ENCODE data around the gene GARNL3. TPM values are rescaled to one million over a fixed set of nuclear protein-coding genes. Genes with fewer than 3 reads are reported as not detected.

GARNL3 gene
- total and polyA plus RNA-seq, 2 of the 13 experiments (the other 11 are each of a cell fraction or from before 2014, with no cell fraction given) = 3.9 to 11.0 TPM

DNA sequence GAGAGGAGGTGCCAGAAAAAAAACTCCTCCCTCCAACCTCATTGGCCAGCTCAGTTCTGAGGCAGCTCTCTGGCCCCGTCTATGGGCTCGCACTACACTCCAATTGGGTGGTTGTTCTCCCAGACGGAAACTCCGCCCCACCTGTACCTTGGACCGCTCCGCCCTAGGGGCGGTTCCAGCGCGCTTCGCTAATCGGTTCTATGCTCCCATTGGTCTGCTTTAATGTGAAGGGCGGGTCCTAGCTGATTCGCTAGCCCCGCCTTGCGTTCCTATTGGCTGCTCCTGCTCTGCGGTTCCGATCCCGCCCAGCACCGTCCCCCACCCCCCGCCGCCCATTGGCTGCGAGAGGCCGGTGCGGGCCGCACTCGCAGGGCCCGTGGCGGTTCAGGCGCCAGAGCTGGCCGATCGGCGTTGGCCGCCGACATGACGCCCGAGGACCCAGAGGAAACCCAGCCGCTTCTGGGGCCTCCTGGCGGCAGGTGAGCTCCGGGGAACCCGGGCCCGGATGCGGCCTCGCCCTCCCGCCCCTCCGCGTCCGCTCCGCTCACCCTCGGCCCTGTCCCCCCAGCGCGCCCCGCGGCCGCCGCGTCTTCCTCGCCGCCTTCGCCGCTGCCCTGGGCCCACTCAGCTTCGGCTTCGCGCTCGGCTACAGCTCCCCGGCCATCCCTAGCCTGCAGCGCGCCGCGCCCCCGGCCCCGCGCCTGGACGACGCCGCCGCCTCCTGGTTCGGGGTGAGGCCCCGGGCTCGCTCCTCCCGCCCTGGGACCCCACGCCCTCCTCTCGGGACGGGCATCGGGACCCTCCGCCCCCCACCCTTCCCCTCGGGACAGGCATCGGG is 132.5 kb downstream of the GARNL3 start, which contains the start of gene SLC2A8 (continued):
- TF ChIP-seq, protein P1, sequence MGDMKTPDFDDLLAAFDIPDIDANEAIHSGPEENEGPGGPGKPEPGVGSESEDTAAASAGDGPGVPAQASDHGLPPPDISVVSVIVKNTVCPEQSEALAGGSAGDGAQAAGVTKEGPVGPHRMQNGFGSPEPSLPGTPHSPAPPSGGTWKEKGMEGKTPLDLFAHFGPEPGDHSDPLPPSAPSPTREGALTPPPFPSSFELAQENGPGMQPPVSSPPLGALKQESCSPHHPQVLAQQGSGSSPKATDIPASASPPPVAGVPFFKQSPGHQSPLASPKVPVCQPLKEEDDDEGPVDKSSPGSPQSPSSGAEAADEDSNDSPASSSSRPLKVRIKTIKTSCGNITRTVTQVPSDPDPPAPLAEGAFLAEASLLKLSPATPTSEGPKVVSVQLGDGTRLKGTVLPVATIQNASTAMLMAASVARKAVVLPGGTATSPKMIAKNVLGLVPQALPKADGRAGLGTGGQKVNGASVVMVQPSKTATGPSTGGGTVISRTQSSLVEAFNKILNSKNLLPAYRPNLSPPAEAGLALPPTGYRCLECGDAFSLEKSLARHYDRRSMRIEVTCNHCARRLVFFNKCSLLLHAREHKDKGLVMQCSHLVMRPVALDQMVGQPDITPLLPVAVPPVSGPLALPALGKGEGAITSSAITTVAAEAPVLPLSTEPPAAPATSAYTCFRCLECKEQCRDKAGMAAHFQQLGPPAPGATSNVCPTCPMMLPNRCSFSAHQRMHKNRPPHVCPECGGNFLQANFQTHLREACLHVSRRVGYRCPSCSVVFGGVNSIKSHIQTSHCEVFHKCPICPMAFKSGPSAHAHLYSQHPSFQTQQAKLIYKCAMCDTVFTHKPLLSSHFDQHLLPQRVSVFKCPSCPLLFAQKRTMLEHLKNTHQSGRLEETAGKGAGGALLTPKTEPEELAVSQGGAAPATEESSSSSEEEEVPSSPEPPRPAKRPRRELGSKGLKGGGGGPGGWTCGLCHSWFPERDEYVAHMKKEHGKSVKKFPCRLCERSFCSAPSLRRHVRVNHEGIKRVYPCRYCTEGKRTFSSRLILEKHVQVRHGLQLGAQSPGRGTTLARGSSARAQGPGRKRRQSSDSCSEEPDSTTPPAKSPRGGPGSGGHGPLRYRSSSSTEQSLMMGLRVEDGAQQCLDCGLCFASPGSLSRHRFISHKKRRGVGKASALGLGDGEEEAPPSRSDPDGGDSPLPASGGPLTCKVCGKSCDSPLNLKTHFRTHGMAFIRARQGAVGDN (CRISPR knock-in tag; IDR thresholded peaks at IDR 0.05) = peak; percentile 64
- TF ChIP-seq RBAK (CRISPR knock-in tag; IDR thresholded peaks at IDR 0.05) (no peak), ZNF446 (CRISPR knock-in tag; IDR thresholded peaks at IDR 0.05) (no peak), FOXK2 (IDR thresholded peaks at IDR 0.05) (no peak), HNF4A (CRISPR knock-in tag; IDR thresholded peaks at IDR 0.05) (peak; percentile 75), CEBPG (CRISPR knock-in tag; IDR thresholded peaks at IDR 0.05) (no peak), ZNF225 (CRISPR knock-in tag; IDR thresholded peaks at IDR 0.05) (no peak), RFX1 (IDR thresholded peaks at IDR 0.05) (no peak), ZNF253 (CRISPR knock-in tag; IDR thresholded peaks at IDR 0.05; ENCODE audit: borderline replicate concordance) (no peak), PHF20 (CRISPR knock-in tag; IDR thresholded peaks at IDR 0.05) (peak; percentile 71), YEATS4 (CRISPR knock-in tag; IDR thresholded peaks at IDR 0.05; ENCODE audit: borderline replicate concordance) (peak; percentile 72), ZNF619 (CRISPR knock-in tag; IDR thresholded peaks at IDR 0.05) (no peak), RAD21 (CRISPR knock-in tag; IDR thresholded peaks at IDR 0.05) (peak; percentile 85), ZNF598 (CRISPR knock-in tag; IDR thresholded peaks at IDR 0.05; ENCODE audit: borderline replicate concordance) (no peak), TEAD3 (CRISPR knock-in tag; optimal IDR thresholded peaks at IDR 0.05; ENCODE audit: borderline replicate concordance) (peak; percentile 24), ZFYVE20 (CRISPR knock-in tag; IDR thresholded peaks at IDR 0.05; ENCODE audit: borderline replicate concordance, low read depth) (no peak)
- TF ChIP-seq, protein P2, sequence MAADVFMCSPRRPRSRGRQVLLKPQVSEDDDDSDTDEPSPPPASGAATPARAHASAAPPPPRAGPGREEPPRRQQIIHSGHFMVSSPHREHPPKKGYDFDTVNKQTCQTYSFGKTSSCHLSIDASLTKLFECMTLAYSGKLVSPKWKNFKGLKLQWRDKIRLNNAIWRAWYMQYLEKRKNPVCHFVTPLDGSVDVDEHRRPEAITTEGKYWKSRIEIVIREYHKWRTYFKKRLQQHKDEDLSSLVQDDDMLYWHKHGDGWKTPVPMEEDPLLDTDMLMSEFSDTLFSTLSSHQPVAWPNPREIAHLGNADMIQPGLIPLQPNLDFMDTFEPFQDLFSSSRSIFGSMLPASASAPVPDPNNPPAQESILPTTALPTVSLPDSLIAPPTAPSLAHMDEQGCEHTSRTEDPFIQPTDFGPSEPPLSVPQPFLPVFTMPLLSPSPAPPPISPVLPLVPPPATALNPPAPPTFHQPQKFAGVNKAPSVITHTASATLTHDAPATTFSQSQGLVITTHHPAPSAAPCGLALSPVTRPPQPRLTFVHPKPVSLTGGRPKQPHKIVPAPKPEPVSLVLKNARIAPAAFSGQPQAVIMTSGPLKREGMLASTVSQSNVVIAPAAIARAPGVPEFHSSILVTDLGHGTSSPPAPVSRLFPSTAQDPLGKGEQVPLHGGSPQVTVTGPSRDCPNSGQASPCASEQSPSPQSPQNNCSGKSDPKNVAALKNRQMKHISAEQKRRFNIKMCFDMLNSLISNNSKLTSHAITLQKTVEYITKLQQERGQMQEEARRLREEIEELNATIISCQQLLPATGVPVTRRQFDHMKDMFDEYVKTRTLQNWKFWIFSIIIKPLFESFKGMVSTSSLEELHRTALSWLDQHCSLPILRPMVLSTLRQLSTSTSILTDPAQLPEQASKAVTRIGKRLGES (CRISPR knock-in tag; IDR thresholded peaks at IDR 0.05; ENCODE audit: borderline replicate concordance) = peak; percentile 44; the same call in 1 of the 2 replicates
- TF ChIP-seq, protein P3, sequence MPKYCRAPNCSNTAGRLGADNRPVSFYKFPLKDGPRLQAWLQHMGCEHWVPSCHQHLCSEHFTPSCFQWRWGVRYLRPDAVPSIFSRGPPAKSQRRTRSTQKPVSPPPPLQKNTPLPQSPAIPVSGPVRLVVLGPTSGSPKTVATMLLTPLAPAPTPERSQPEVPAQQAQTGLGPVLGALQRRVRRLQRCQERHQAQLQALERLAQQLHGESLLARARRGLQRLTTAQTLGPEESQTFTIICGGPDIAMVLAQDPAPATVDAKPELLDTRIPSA (CRISPR knock-in tag; IDR thresholded peaks at IDR 0.05; ENCODE audit: borderline replicate concordance) = no peak; the same call in 1 of the 2 replicates
- TF ChIP-seq, protein P4, sequence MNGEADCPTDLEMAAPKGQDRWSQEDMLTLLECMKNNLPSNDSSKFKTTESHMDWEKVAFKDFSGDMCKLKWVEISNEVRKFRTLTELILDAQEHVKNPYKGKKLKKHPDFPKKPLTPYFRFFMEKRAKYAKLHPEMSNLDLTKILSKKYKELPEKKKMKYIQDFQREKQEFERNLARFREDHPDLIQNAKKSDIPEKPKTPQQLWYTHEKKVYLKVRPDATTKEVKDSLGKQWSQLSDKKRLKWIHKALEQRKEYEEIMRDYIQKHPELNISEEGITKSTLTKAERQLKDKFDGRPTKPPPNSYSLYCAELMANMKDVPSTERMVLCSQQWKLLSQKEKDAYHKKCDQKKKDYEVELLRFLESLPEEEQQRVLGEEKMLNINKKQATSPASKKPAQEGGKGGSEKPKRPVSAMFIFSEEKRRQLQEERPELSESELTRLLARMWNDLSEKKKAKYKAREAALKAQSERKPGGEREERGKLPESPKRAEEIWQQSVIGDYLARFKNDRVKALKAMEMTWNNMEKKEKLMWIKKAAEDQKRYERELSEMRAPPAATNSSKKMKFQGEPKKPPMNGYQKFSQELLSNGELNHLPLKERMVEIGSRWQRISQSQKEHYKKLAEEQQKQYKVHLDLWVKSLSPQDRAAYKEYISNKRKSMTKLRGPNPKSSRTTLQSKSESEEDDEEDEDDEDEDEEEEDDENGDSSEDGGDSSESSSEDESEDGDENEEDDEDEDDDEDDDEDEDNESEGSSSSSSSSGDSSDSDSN (CRISPR knock-in tag; IDR thresholded peaks at IDR 0.05) = peak; percentile 83; the same call in 1 of the 2 replicates
